OCI-LY1 (cell line): Measurements from ENCODE around the gene ATP9B.

ENCODE experiments used
- H2AFZ ChIP-seq: fragments of 200-600 bp; sonication (generic), shearing (Covaris generic); 2 replicates; pipeline ENCODE4 v1.6.0; 2014; ENCODE audit warnings: antibody characterized with exemption, mild to moderate bottlenecking, low read length
- H3F3A ChIP-seq: fragments of 200-600 bp; sonication (generic), shearing (Covaris generic); 2 replicates; pipeline ENCODE4 v1.6.0; 2014; ENCODE audit warnings: mild to moderate bottlenecking, antibody characterized with exemption, low read length, moderate library complexity; ENCODE audit not compliant: insufficient read depth
- H3K27ac ChIP-seq: fragments of 200-600 bp; sonication (generic); 2 replicates; pipeline ENCODE4 v1.5.1; 2014; ENCODE audit warnings: low read length, mixed run types, mild to moderate bottlenecking, low read depth; ENCODE audit not compliant: poor library complexity, severe bottlenecking
- H3K27me3 ChIP-seq: fragments of 200-600 bp; sonication (generic); 2 replicates; pipeline ENCODE4 v1.6.0; 2014; ENCODE audit warnings: antibody characterized with exemption, mild to moderate bottlenecking, low read length, moderate library complexity; ENCODE audit not compliant: insufficient read depth
- H3K36me3 ChIP-seq: fragments of 200-600 bp; sonication (generic); 2 replicates; pipeline ENCODE4 v1.6.1; 2014; ENCODE audit warnings: mild to moderate bottlenecking, antibody characterized with exemption, low read length, moderate library complexity, mixed read lengths; ENCODE audit not compliant: insufficient read depth
- H3K4me1 ChIP-seq: fragments of 200-600 bp; sonication (generic); 2 replicates; pipeline ENCODE4 v1.5.1; 2014; ENCODE audit warnings: mild to moderate bottlenecking, low read length, moderate library complexity; ENCODE audit not compliant: insufficient read depth, severe bottlenecking
- H3K4me2 ChIP-seq: fragments of 200-600 bp; sonication (generic), shearing (Covaris generic); 2 replicates; pipeline ENCODE4 v1.6.1; 2014; ENCODE audit warnings: low read length
- H3K4me3 ChIP-seq: fragments of 200-600 bp; sonication (generic); 2 replicates; pipeline ENCODE4 v1.5.1; 2014; ENCODE audit warnings: low read length, low read depth, mild to moderate bottlenecking, mixed read lengths; ENCODE audit not compliant: poor library complexity, severe bottlenecking
- H3K79me2 ChIP-seq: fragments of 200-600 bp; shearing (Covaris generic); 2 replicates; pipeline ENCODE4 v1.6.1; 2016; ENCODE audit warnings: mixed run types, low read length, mixed read lengths; ENCODE audit not compliant: insufficient read depth
- H3K9ac ChIP-seq: fragments of 200-600 bp; sonication (generic), shearing (Covaris generic); 2 replicates; pipeline ENCODE4 v1.6.1; 2014; ENCODE audit warnings: mild to moderate bottlenecking, low read length, mixed read lengths
- H3K9me2 ChIP-seq: fragments of 200-600 bp; sonication (generic), shearing (Covaris generic); 2 replicates; pipeline ENCODE4 v1.6.1; 2014; ENCODE audit warnings: low read depth, mild to moderate bottlenecking, low read length, mixed read lengths
- H3K9me3 ChIP-seq: fragments of 200-600 bp; shearing (Covaris generic); 2 replicates; pipeline ENCODE4 v1.6.1; 2014; ENCODE audit warnings: low read length, mixed read lengths
- H4K20me1 ChIP-seq: fragments of 200-600 bp; sonication (generic), shearing (Covaris generic); 2 replicates; pipeline ENCODE4 v1.6.0; 2016; ENCODE audit warnings: mild to moderate bottlenecking, low read length; ENCODE audit not compliant: insufficient read depth
- CTCF ChIP-seq: fragments of 200-600 bp; sonication (generic), shearing (Covaris generic); IDR thresholded peaks from 2 replicates; pipeline ENCODE4 v1.5.1; 2017; ENCODE audit warnings: mild to moderate bottlenecking, antibody characterized with exemption, low read length, moderate library complexity, mixed read lengths
- EZH2 ChIP-seq: fragments of 200-600 bp; sonication (generic), shearing (Covaris generic); IDR thresholded peaks from 2 replicates; pipeline ENCODE4 v1.8.0; 2017; ENCODE audit warnings: borderline replicate concordance, mixed run types, mild to moderate bottlenecking, antibody characterized with exemption, low read length, moderate library complexity, mixed read lengths

ATP9B gene

GRCh38 chr18:79329786-79330185 is 260.6 kb downstream of the ATP9B start:
- Histone ChIP-seq H3K9me2 (no peaks in the 10 kb centered on the region), H3K9me3 (no peaks in the 10 kb centered on the region), H3K4me3 (no peak overlapping the region), H2AFZ (no peak overlapping the region), H3K27me3 (no peaks in the 10 kb centered on the region), H4K20me1 (no peaks in the 10 kb centered on the region), H3K4me1 (no peaks in the 10 kb centered on the region), H3K36me3 (peaks cover 14% of the 10 kb centered on the region; the same call in 1 of the 2 replicates), H3K4me2 (no peak overlapping the region), H3K9ac (no peak overlapping the region), H3K27ac (no peak overlapping the region), H3K79me2 (no peaks in the 10 kb centered on the region), H3F3A (no peaks in the 10 kb centered on the region)
- no peak for TF ChIP-seq EZH2
- no peak for TF ChIP-seq CTCF

- Histone ChIP-seq H3K27ac (no peak overlapping the region), H3K79me2 (no peaks in the 10 kb centered on the region), H3K9me3 (no peaks in the 10 kb centered on the region), H3K9ac (no peak overlapping the region), H3K27me3 (no peaks in the 10 kb centered on the region), H2AFZ (no peak overlapping the region), H3F3A (no peaks in the 10 kb centered on the region), H3K4me3 (no peak overlapping the region), H3K36me3 (peaks cover 14% of the 10 kb centered on the region; the same call in 1 of the 2 replicates), H3K4me1 (no peaks in the 10 kb centered on the region), H3K4me2 (no peak overlapping the region), H4K20me1 (no peaks in the 10 kb centered on the region), H3K9me2 (no peaks in the 10 kb centered on the region)
- no peak for TF ChIP-seq EZH2
- TF ChIP-seq CTCF = no peak
Observed at GRCh38 chr18:79332646-79333045, 263.5 kb downstream of the ATP9B start.

GRCh38 chr18:79333046-79333445 is 263.9 kb downstream of the ATP9B start:
- TF ChIP-seq CTCF (no peak), EZH2 (no peak)
- Histone ChIP-seq H2AFZ (no peak overlapping the region), H3K27ac (no peak overlapping the region), H3K9me3 (no peaks in the 10 kb centered on the region), H3K27me3 (no peaks in the 10 kb centered on the region), H3K36me3 (peaks cover 14% of the 10 kb centered on the region; the same call in 1 of the 2 replicates), H3K79me2 (no peaks in the 10 kb centered on the region), H3K4me3 (no peak overlapping the region), H3K9me2 (no peaks in the 10 kb centered on the region), H3F3A (no peaks in the 10 kb centered on the region), H3K4me1 (no peaks in the 10 kb centered on the region), H3K9ac (no peak overlapping the region), H4K20me1 (no peaks in the 10 kb centered on the region), H3K4me2 (no peak overlapping the region)
